Measurements from ENCODE around the gene PKDCC.

Gene PKDCC

GRCh38 chr2:42050010-42050702 is 2.3 kb downstream of the PKDCC start:
- no peak for DNase-seq

GRCh38 chr2:42050703-42051542 is 3.1 kb downstream of the PKDCC start:
- no peak for DNase-seq

- no peak for DNase-seq
Measured at GRCh38 chr2:42051543-42052235, 3.9 kb downstream of the PKDCC start.

DNA sequence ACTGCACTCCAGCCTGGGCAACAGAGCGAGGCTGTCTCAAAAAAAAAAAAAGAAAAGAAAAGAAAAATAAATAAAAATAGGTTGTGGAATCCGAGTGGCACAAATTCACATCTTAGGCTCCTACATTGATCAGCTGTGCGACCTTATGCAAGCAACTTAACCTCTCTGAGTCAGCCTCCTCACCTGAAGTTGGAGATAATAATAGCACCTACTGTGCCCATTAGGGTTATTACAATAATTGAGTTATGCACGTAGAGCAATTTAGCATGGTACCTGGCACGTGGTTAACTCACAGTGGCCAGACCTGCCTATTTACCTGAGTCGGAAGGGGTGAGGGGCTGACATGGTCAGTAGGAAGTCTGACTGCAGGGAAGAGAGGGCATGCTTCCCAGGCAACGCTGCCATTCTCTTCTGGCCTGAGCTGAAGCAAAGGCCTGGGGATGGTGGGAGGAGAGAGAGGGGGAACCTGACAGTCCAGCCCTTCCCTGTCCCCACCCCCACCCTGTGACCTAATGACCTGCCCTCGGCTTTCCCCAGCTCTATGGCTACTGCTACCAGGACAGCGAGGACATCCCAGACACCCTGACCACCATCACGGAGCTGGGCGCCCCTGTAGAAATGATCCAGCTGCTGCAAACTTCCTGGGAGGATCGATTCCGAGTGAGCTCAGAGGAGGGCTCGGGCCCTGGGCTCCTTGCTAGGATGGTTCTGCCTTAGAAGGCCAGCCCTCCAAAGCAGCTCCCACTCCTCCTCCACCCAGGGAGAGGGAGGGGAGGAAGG is 5.1 kb downstream of the PKDCC start:
- DNase-seq, result no peak

- no peak for DNase-seq
Measured at GRCh38 chr2:42053482-42053790, 5.6 kb downstream of the PKDCC start.

DNA sequence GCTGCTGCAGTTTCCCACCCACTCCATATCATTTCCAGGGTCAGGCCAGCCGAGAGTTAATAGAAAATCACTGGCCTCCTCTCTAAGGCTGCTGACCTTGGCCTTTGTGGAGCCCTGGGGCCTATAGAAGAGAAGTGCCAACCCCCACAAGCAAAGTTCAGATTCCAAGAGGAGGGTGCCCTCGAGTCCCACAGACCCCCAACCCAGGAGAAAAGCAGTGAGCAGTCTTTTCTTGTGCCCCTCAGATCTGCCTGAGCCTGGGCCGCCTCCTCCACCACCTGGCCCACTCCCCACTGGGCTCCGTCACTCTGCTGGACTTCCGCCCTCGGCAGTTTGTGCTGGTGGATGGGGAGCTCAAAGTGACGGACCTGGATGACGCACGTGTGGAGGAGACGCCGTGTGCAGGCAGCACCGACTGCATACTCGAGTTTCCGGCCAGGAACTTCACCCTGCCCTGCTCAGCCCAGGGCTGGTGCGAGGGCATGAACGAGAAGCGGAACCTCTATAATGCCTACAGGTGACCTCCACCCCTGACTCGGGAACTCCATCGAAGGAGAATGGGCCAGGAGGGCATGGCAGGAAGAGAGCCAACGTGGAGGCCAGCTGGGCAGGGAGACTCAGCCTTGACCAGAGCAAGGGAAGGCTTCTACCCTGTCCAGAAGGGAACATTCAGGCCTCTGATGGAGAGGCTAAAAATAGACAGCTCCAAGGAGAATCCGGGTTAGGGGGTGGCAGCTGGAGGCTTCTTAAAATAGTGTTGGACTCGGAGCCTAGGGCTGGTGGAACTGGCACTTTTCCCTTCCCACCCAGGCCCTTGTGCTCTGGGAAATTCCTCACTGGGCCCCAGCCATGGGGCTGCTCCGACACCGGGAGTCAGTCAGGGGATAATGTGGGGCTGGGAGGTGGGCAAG is 6.2 kb downstream of the PKDCC start:
- DNase-seq, result no peak

- DNase-seq, result no peak
Measured at GRCh38 chr2:42054714-42055430, 7.1 kb downstream of the PKDCC start.

DNA sequence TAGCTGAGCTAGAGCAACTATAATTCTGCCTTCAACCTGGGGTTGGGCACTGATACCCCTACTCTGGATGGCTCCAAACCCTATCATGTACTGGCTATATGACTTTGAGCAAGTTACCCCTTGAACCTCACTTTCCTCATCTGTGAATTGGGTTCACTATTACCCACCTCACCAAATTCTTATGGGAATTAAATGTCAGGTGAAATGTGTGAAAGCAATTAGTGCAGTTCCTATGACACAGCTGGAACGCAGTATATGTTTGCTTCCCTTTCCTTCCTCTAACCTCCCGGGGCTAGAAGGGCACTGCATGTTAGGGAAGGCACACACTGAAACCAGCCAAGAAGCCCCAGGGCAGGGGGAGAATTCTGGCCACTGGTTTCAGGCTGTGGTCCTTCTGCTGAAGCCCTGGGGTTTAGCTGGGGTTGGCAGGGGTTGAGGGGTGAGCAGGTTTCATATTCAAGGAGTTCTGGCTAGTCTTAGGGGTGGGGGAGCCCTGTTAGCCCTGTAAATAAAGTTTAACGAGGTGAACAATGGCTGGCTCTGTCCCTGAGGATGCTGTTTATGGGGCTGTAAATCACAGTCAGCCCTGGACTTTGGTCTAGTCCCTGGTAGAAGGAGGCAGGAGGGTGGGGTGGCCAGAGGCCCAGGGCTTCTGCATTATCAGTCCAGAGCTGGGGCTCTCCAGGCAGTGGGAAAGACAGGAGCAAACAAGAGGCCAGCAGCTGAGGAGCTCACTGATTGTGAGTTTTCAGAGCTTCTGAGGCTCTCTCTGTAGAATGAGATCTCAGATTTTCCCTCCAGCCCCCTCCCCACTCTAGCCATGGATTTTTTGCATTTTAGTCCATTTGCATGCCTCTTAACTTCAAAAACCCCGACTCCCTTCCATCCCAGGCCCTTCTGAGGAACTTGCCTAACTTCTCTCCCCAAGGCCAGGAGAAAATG is 8.0 kb downstream of the PKDCC start:
- DNase-seq, result no peak

- DNase-seq, result no peak
Measured at GRCh38 chr2:42057159-42057901, 9.5 kb downstream of the PKDCC start.

- no peak for DNase-seq
Measured at GRCh38 chr2:42057902-42058450, 10.2 kb downstream of the PKDCC start.

GRCh38 chr2:42059261-42059898 is 11.6 kb downstream of the PKDCC start:
- DNase-seq, result no peak

- DNase-seq, result no peak
Measured at GRCh38 chr2:42060028-42060427, 12.2 kb downstream of the PKDCC start.

- DNase-seq, result no peak
Measured at GRCh38 chr2:42060718-42061619, 13.1 kb downstream of the PKDCC start.

DNA sequence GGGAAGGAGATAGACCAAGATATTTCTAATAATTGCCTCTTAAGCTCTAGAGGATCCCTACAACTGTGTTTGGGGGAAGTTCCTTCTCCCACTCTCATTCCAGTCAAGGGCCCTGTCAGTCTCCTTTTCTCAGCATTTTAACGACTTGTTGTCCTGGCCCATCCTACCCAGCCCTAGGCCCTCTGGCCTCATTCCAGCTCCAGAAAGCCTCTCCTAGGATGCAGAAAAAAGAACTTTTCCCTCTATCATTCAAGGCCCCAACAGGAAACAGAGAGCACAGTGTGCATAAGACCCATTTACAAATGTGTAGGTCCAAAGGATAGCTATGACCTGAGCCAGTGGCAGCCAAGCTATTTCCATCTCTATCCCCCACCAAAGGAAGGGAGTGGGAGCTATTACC is 14.0 kb downstream of the PKDCC start:
- DNase-seq, result no peak

GRCh38 chr2:42063431-42064171 is 15.8 kb downstream of the PKDCC start:
- no peak for DNase-seq

DNA sequence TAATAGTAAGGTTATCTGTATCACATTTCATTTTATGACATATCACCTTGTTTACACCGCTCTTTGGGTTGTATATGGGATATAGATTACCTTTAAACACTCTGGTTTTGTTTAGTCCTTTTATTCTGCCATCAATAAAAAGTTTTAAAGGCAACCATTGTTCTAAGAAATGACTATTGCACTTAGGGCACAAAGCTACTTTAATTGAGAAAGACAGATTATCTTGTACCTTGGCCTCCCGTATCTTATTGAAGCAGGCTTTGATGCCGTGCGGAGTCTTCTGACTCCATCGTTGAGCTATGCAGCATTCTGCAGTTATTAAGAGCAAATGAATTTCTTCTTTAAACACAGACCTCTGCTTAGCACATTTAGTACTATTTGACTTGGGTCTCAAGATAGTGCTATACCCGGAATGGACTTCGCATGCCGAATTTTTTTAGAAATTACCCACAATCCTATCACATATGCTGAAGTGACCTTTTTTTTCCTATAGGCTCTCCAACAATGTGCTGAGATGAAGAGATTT is 16.7 kb downstream of the PKDCC start:
- DNase-seq, result no peak
